ENCODE data around the gene STARD13. TPM values are rescaled to one million over a fixed set of nuclear protein-coding genes. Genes with fewer than 3 reads are reported as not detected.

STARD13 gene
- total RNA-seq, 1 experiment from 2014 or later = 2.1 TPM

DNA sequence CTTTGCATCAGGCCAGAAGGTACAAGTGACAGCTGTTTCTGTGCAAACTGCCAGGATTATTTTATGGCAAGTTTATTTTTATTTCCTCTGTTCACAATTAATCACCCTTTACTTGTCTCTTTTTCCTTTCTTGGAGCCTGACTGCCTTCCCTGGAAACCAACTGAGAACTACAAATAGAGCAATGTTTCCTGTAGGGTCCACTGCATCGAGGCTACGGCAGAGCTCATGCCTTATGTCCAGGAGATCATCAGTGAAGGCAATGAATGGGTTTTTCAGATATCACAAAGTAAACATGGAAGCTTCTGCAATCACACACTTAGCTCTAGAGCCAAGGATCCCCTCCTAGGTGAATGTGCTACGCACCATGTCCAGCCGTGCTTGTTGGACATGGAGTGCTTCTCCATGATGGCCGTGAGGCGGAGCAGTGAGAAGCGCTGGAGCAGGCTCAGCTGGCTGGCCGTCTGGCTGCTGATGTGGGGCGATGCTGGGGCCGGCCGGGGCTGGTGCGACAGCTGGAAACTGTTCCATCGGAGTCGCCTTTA is 158.5 kb downstream of the STARD13 start:
- no peak overlapping the region for H3K4ac ChIP-seq (ENCODE audit: low read depth, low read length)
- no peaks in the 10 kb centered on the region for H3K79me1 ChIP-seq (ENCODE audit: insufficient read depth, low read depth, low read length, poor library complexity, severe bottlenecking)
- Mint-ChIP-seq H3K27ac (no peak overlapping the region; a peak in 1 of 7 replicates), H3K9me3 (no peaks in the 10 kb centered on the region), H3K4me3 (no peak overlapping the region), H3K4me1 (peaks cover 24 to 32% of the 10 kb centered on the region in 2 experiments), H3K27me3 (ENCODE audit: low read depth) (no peaks in the 10 kb centered on the region), H3K36me3 (ENCODE audit: insufficient read depth in 1 of 3, low read depth in 3 of 3) (no peaks in the 10 kb centered on the region; a peak in 1 of 7 replicates)
- no peak overlapping the region for H2BK12ac ChIP-seq (ENCODE audit: insufficient read length, low read depth, low read length)
- H2BK20ac ChIP-seq (ENCODE audit: low read depth, low read length, poor library complexity, severe bottlenecking) = no peak overlapping the region
- no peaks in the 10 kb centered on the region for H3K23me2 ChIP-seq (ENCODE audit: insufficient read length, low read depth, low read length, poor library complexity, severe bottlenecking)
- H2AK5ac ChIP-seq (ENCODE audit: insufficient read length, low read length) = no peak overlapping the region
- no peak overlapping the region for H3K27ac ChIP-seq (ENCODE audit: insufficient read length, low read depth, low read length)
- H4K20me1 ChIP-seq (ENCODE audit: control insufficient read depth, insufficient read depth, insufficient read length) = no peaks in the 10 kb centered on the region
- no peaks in the 10 kb centered on the region for H3K79me2 ChIP-seq (ENCODE audit: insufficient read depth, low read length)
- H4K8ac ChIP-seq (replicated peaks; ENCODE audit: insufficient read length, low read depth, low read length) = no peak overlapping the region
- TF ChIP-seq, protein P1, sequence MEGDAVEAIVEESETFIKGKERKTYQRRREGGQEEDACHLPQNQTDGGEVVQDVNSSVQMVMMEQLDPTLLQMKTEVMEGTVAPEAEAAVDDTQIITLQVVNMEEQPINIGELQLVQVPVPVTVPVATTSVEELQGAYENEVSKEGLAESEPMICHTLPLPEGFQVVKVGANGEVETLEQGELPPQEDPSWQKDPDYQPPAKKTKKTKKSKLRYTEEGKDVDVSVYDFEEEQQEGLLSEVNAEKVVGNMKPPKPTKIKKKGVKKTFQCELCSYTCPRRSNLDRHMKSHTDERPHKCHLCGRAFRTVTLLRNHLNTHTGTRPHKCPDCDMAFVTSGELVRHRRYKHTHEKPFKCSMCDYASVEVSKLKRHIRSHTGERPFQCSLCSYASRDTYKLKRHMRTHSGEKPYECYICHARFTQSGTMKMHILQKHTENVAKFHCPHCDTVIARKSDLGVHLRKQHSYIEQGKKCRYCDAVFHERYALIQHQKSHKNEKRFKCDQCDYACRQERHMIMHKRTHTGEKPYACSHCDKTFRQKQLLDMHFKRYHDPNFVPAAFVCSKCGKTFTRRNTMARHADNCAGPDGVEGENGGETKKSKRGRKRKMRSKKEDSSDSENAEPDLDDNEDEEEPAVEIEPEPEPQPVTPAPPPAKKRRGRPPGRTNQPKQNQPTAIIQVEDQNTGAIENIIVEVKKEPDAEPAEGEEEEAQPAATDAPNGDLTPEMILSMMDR (conservative IDR thresholded peaks at IDR 0.05) = no peak
- H3T11ph ChIP-seq (ENCODE audit: low read length) = no peak overlapping the region
- no peak overlapping the region for H3K23ac ChIP-seq (ENCODE audit: insufficient read length, low read depth, low read length)
- H2AFZ ChIP-seq (ENCODE audit: low read length) = no peak overlapping the region
- H3K56ac ChIP-seq (ENCODE audit: insufficient read length, low read depth, low read length) = no peak overlapping the region
- no peak overlapping the region for H3K18ac ChIP-seq (ENCODE audit: insufficient read length, low read depth, low read length)
- no peak overlapping the region for H4K5ac ChIP-seq (ENCODE audit: insufficient read length, low read depth, low read length)
- H3K27me3 ChIP-seq (ENCODE audit: insufficient read depth, low read length) = no peaks in the 10 kb centered on the region
- no peak overlapping the region for H3K9ac ChIP-seq (ENCODE audit: extremely low read depth, insufficient read length, low read length)
- no peak overlapping the region for H3K4me2 ChIP-seq (ENCODE audit: insufficient read depth, insufficient read length, low read length)
- H2BK5ac ChIP-seq (ENCODE audit: insufficient read length, low read length) = no peak overlapping the region
- no peak overlapping the region; the same call in 1 of the 2 replicates for H3K14ac ChIP-seq (ENCODE audit: insufficient read depth, low read length)
- H3K9me3 ChIP-seq (ENCODE audit: control insufficient read depth, low read depth, low read length) = no peaks in the 10 kb centered on the region
- H2BK15ac ChIP-seq (ENCODE audit: low read depth, low read length) = no peak overlapping the region
- peaks cover 11% of the 10 kb centered on the region; the same call in 1 of the 2 replicates for H3K4me1 ChIP-seq (ENCODE audit: insufficient read depth, low read length)
- H4K91ac ChIP-seq (ENCODE audit: insufficient read length, low read depth, low read length) = no peak overlapping the region
- no CpG with 5 or more reads among the region's 14 CpGs for WGBS (ENCODE audit: extremely low coverage, insufficient read length, low lambda C conversion rate)
- DNase-seq = no peak
- no peak overlapping the region for H2BK120ac ChIP-seq (ENCODE audit: low read depth, low read length, poor library complexity, severe bottlenecking)

Measured in H9 (cell line).